HG03103 (cell line): Measurements from ENCODE around the gene KCNG4.
"Not testable (repeated sequence)": the region's sequence is repeated elsewhere in the genome, so short reads cannot be mapped to it uniquely, and the experiment has no call there.

Experiments
- ATAC-seq: cut with Tn5 transposase; IDR thresholded peaks from one replicate; pipeline ENCODE4 v1.9.1; 2021; ENCODE audit warnings: low read depth; ENCODE audit not compliant: unreplicated experiment

KCNG4 gene

GRCh38 chr16:84212631-84213030 is 27.2 kb downstream of the KCNG4 start:
- no peak for ATAC-seq

- ATAC-seq, result no peak
These were observed 27.7 kb downstream of the KCNG4 start for GRCh38 chr16:84212154-84212553.

GRCh38 chr16:84209989-84210388 is 29.8 kb downstream of the KCNG4 start:
- ATAC-seq, result no peak

- ATAC-seq, result no peak
These were observed 31.9 kb downstream of the KCNG4 start for GRCh38 chr16:84207879-84208278.

- no peak for ATAC-seq
These were observed 32.6 kb downstream of the KCNG4 start for GRCh38 chr16:84207251-84207650.

- ATAC-seq, result no peak
These were observed 33.7 kb downstream of the KCNG4 start for GRCh38 chr16:84205976-84206691.

- not testable (repeated sequence) for ATAC-seq
These were observed 34.7 kb downstream of the KCNG4 start for GRCh38 chr16:84205123-84205522.

- not testable (repeated sequence) for ATAC-seq
These were observed 35.3 kb downstream of the KCNG4 start for GRCh38 chr16:84204551-84204950.

- ATAC-seq, result no peak
These were observed 40.0 kb downstream of the KCNG4 start for GRCh38 chr16:84199861-84200260.

GRCh38 chr16:84199097-84199496 is 40.7 kb downstream of the KCNG4 start:
- no peak for ATAC-seq

GRCh38 chr16:84198401-84198800 is 41.4 kb downstream of the KCNG4 start:
- ATAC-seq, result no peak

- no peak for ATAC-seq
These were observed 42.2 kb downstream of the KCNG4 start for GRCh38 chr16:84197466-84198128.

GRCh38 chr16:84196727-84197394 is 43.0 kb downstream of the KCNG4 start:
- ATAC-seq, result no peak

- no peak for ATAC-seq
These were observed 43.7 kb downstream of the KCNG4 start for GRCh38 chr16:84196101-84196500.

- ATAC-seq, result no peak
These were observed 44.4 kb downstream of the KCNG4 start for GRCh38 chr16:84195201-84196093.

- no peak for ATAC-seq
These were observed 45.2 kb downstream of the KCNG4 start for GRCh38 chr16:84194470-84195200.

- no peak for ATAC-seq
These were observed 45.8 kb downstream of the KCNG4 start for GRCh38 chr16:84194018-84194417.

GRCh38 chr16:84193480-84193879 is 46.3 kb downstream of the KCNG4 start:
- no peak for ATAC-seq

- ATAC-seq, result no peak
These were observed 48.3 kb downstream of the KCNG4 start for GRCh38 chr16:84191466-84191865.
